HCT116 (cell line): ENCODE results near the gene ZNF264. TPM values are rescaled to one million over a fixed set of nuclear protein-coding genes. Genes with fewer than 3 reads are reported as not detected.

Experiments used
- ATAC-seq: fragments of 200-7000 bp; cut with Tn5 transposase; 2 replicates; pipeline ENCODE4 v1.9.1; 2020; ENCODE audit warnings: mild to moderate bottlenecking, moderate library complexity
- BruUV-seq: library from RNA; stranded (reverse); fragments of 400-500 nt; replicated peaks from 2 replicates; lab custom pipeline; 2021; lab: Mats Ljungman, UMichigan
- CTCF ChIA-PET: fragments of 300-600 bp; sonication (Branson Sonifier 250); formaldehyde crosslinking; loops from one replicate; lab custom pipeline; 2021; ENCODE audit warnings: antibody characterized with exemption; lab: Charles Lee
- POLR2A ChIA-PET: fragments of 300-600, 350-600 bp; sonication (Branson Sonifier 250); formaldehyde crosslinking; loops from one replicate; lab custom pipeline; 2021; ENCODE audit warnings: antibody characterized with exemption; lab: Charles Lee
- RAD21 ChIA-PET, 2 experiments: fragments of 300-600 bp; sonication (Branson Sonifier 250); formaldehyde crosslinking; loops; one replicate each; lab custom pipeline; 2023; ENCODE audit warnings: low total read pairs in 2 of 2; ENCODE audit not compliant: uncharacterized antibody in 2 of 2, unreplicated experiment in 2 of 2, low non-redundant PET in 1 of 2; lab: Charles Lee
- DNase-seq: peaks from one replicate; pipeline ENCODE4 v3.0.0-alpha.2; 2010; ENCODE audit warnings: low read depth, low spot score
- H2AFZ ChIP-seq: fragments of 200-600 bp; shearing (Covaris generic), sonication (generic); 2 replicates; pipeline ENCODE4 v1.6.1; 2017; ENCODE audit warnings: low read depth, mixed run types, mixed read lengths, antibody characterized with exemption, low read length; ENCODE audit not compliant: poor library complexity, severe bottlenecking
- H3K27ac ChIP-seq: 2 replicates; pipeline ENCODE4 v1.5.1; 2012; ENCODE audit warnings: low read depth, low read length
- H3K27me3 ChIP-seq: fragments of 200-600 bp; sonication (generic); 2 replicates; pipeline ENCODE4 v1.6.1; 2016; ENCODE audit warnings: mixed run types, low read length, mixed read lengths; ENCODE audit not compliant: insufficient read depth
- H3K36me3 ChIP-seq, 2 experiments: fragments of 200-500 bp in 1 of 2; fragments of 200-600 bp in 1 of 2; sonication (Bioruptor generic) in 1 of 2; sonication (generic) in 1 of 2; 2 replicates each; pipeline versions ENCODE4 v1.5.1 to v1.6.1; 2014 to 2016; ENCODE audit warnings: low read length in 2 of 2, inconsistent platforms in 1 of 2, mixed read lengths in 1 of 2, mixed run types in 1 of 2; ENCODE audit not compliant: insufficient read depth in 2 of 2, control insufficient read depth in 1 of 2
- H3K4me1 ChIP-seq, 2 experiments: fragments of 200-600 bp in 1 of 2; sonication (generic) in 1 of 2; 2 replicates each; pipeline versions ENCODE4 v1.5.1 to v1.6.1; 2012 to 2017; ENCODE audit warnings: low read length in 2 of 2, inconsistent platforms in 1 of 2, mild to moderate bottlenecking in 1 of 2, mixed read lengths in 1 of 2, mixed run types in 1 of 2, moderate library complexity in 1 of 2; ENCODE audit not compliant: insufficient read depth in 2 of 2, control insufficient read depth in 1 of 2
- H3K4me2 ChIP-seq: fragments of 200-600 bp; sonication (generic); 2 replicates; pipeline ENCODE4 v1.6.1; 2017; ENCODE audit warnings: mixed run types, low read length, mixed read lengths
- H3K4me3 ChIP-seq, 2 experiments: fragments of 200-600 bp in 1 of 2; sonication (generic) in 1 of 2; replicated peaks in 1 of 2; 2 replicates each; pipeline ENCODE4 v1.5.1; 2011 to 2016; ENCODE audit warnings: low read length in 2 of 2, control low read depth in 1 of 2, low read depth in 1 of 2, mild to moderate bottlenecking in 1 of 2, mixed read lengths in 1 of 2, mixed run types in 1 of 2
- H3K79me2 ChIP-seq: fragments of 200-600 bp; sonication (generic); 2 replicates; pipeline ENCODE4 v1.6.1; 2017; ENCODE audit warnings: mild to moderate bottlenecking, mixed run types, low read length, moderate library complexity, mixed read lengths; ENCODE audit not compliant: insufficient read depth
- H3K9ac ChIP-seq: fragments of 200-600 bp; sonication (generic); 2 replicates; pipeline ENCODE4 v1.6.1; 2016; ENCODE audit warnings: low read length, mixed read lengths
- H3K9me2 ChIP-seq: fragments of 200-600 bp; sonication (generic), shearing (Covaris generic); 2 replicates; pipeline ENCODE4 v1.6.1; 2017; ENCODE audit warnings: mixed run types, mild to moderate bottlenecking, moderate library complexity; ENCODE audit not compliant: insufficient read depth
- H3K9me3 ChIP-seq, 2 experiments: fragments of 200-500 bp in 1 of 2; fragments of 200-600 bp in 1 of 2; sonication (Bioruptor generic) in 1 of 2; sonication (generic) in 1 of 2; 2 replicates each; pipeline ENCODE4 v1.6.1; 2014 to 2017; ENCODE audit warnings: low read length in 2 of 2, mixed read lengths in 2 of 2, inconsistent platforms in 1 of 2, low read depth in 1 of 2, mild to moderate bottlenecking in 1 of 2, mixed run types in 1 of 2, moderate library complexity in 1 of 2; ENCODE audit not compliant: control insufficient read depth in 1 of 2, insufficient read depth in 1 of 2
- H4K20me1 ChIP-seq: fragments of 200-600 bp; sonication (generic), shearing (Covaris generic); 2 replicates; pipeline ENCODE4 v1.6.1; 2017; ENCODE audit warnings: mixed run types, mild to moderate bottlenecking, moderate library complexity; ENCODE audit not compliant: insufficient read depth
- CBX3 ChIP-seq: IDR thresholded peaks from 2 replicates; pipeline ENCODE4 v1.6.1; 2012; ENCODE audit warnings: low read depth
- CEBPB ChIP-seq: IDR thresholded peaks from 2 replicates; pipeline ENCODE4 v1.6.1; 2012; ENCODE audit warnings: low read depth
- EGR1 ChIP-seq: IDR thresholded peaks from 2 replicates; pipeline ENCODE4 v1.6.1; 2012; ENCODE audit warnings: low read depth
- ELF1 ChIP-seq: IDR thresholded peaks from 2 replicates; pipeline ENCODE4 v1.6.1; 2012; ENCODE audit warnings: low read depth, borderline replicate concordance
- EZH2phosphoT487 ChIP-seq: fragments of 200-600 bp; IDR thresholded peaks from 2 replicates; pipeline ENCODE4 v1.6.1; 2018; ENCODE audit warnings: antibody characterized with exemption, borderline replicate concordance
- JUND ChIP-seq: IDR thresholded peaks from 2 replicates; pipeline ENCODE4 v1.6.1; 2012
- POLR2A ChIP-seq: IDR thresholded peaks from 2 replicates; pipeline ENCODE4 v1.7.0; 2011; ENCODE audit warnings: borderline replicate concordance; ENCODE audit not compliant: insufficient read depth, insufficient read length; ENCODE audit errors: extremely low read depth
- POLR2AphosphoS5 ChIP-seq: IDR thresholded peaks from 2 replicates; pipeline ENCODE4 v1.6.1; 2011; ENCODE audit warnings: mild to moderate bottlenecking, low read depth, low read length, moderate library complexity
- SP1 ChIP-seq: IDR thresholded peaks from 2 replicates; pipeline ENCODE4 v1.6.1; 2012; ENCODE audit warnings: low read depth
- SRF ChIP-seq: IDR thresholded peaks from 2 replicates; pipeline ENCODE4 v1.6.1; 2012; ENCODE audit warnings: low read depth
- YY1 ChIP-seq: IDR thresholded peaks from 2 replicates; pipeline ENCODE4 v1.6.1; 2011; ENCODE audit warnings: low read length, low read depth, moderate library complexity, mild to moderate bottlenecking; ENCODE audit not compliant: insufficient replicate concordance; ENCODE audit errors: extremely low read depth
- ZFX ChIP-seq: fragments of 450-650 bp; IDR thresholded peaks from 2 replicates; pipeline ENCODE4 v1.6.1; 2017
- intact Hi-C: fragments of 100-400 bp; cut with micrococcal nuclease; formaldehyde crosslinking; loops from 2 replicates; pipeline ENCODE4 v1.10.0; 2022
- total RNA-seq: library from RNA; stranded (reverse); gene quantifications from one replicate; pipeline ENCODE4 v1.2.1, GENCODE V29; 2021; ENCODE audit not compliant: unreplicated experiment
- TF ChIP-seq, protein P1 (sequence below): IDR thresholded peaks from 2 replicates; pipeline ENCODE4 v1.6.1; 2012
- TF ChIP-seq, protein P2 (sequence below): IDR thresholded peaks from 2 replicates; pipeline ENCODE4 v1.6.1; 2012

ZNF264 gene
- total RNA-seq, 1 experiment from 2014 or later, result 30.3 TPM

DNA sequence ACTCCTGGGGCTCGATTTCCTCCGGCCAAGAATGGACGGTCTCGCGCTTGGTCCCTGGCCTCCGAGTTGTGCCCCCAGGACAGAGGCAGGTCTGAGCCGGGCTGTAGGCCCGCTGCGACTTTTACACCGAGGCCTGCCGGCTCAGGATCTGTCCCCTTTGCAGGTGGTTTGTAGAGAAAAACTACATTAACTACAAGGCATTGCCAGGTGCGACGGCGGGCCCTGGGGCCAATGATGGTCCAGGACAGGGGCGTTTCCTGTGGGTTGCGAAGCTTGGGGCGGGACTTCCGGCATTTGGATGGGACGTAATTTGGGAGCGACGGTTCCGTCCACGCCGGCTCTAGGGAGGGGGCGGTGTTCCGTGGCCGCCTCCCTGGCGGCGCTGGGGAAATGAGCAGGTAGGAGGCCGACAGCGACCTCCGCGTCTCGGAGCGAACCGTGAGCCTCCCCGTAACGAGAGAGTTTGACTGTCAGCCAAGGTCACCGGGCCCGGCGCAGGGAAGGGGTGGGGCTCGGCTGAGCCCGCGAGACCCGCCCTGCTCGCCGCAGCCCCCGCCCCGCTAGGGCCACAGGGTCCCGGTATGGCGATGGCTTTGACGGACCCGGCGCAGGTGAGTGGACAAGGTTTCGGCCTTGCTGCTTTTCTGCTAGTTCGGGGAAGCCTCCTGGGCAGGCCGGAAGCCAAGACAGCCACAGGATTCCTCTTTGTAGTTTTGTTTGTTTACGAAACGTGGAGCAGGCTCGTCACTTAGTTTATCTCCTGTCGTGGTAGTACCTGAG is 49.2 kb downstream of the ZNF264 start, which contains the start of gene ZNF805:
ZNF805 (plus strand) TSS at position 322 of the 780 bp plus-strand sequence; CDS start at position 582, 260 bp downstream.
- Histone ChIP-seq H3K4me3 (peak within 1 kb of the TSS; percentile 82 to 90), H2AFZ (no peak within 1 kb of the TSS), H3K4me2 (peak within 1 kb of the TSS; percentile 80), H3K9me2 (no peaks in the 10 kb centered on the region), H3K9ac (peak within 1 kb of the TSS; percentile 75), H3K4me1 (peaks cover 6 to 16% of the 10 kb centered on the region in 2 experiments; a peak in 3 of 4 replicates), H3K9me3 (no peaks in the 10 kb centered on the region), H3K27ac (peak within 1 kb of the TSS; percentile 81), H3K36me3 (peaks cover 0 to 2% of the 10 kb centered on the region in 2 experiments; a peak in 1 of 4 replicates), H4K20me1 (no peaks in the 10 kb centered on the region), H3K27me3 (no peaks in the 10 kb centered on the region), H3K79me2 (peaks cover 32% of the 10 kb centered on the region)
- ChIA-PET POLR2A (no interaction called here), CTCF (no interaction called here), RAD21 (no interaction called here)
- peak; percentile 84 for TF ChIP-seq SP1
- TF ChIP-seq, protein P1, sequence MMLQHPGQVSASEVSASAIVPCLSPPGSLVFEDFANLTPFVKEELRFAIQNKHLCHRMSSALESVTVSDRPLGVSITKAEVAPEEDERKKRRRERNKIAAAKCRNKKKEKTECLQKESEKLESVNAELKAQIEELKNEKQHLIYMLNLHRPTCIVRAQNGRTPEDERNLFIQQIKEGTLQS, result no peak
- no peak for TF ChIP-seq EZH2phosphoT487
- TF ChIP-seq CBX3, result no peak; the same call in 1 of the 2 replicates
- peak; percentile 58 for TF ChIP-seq POLR2A
- peak; percentile 92 for TF ChIP-seq SRF
- peak; percentile 59 for TF ChIP-seq ELF1
- TF ChIP-seq CEBPB, result no peak
- TF ChIP-seq POLR2AphosphoS5, result peak; percentile 62
- peak; percentile 56 for TF ChIP-seq ZFX
- peak; percentile 74 for TF ChIP-seq EGR1
- TF ChIP-seq, protein P2, sequence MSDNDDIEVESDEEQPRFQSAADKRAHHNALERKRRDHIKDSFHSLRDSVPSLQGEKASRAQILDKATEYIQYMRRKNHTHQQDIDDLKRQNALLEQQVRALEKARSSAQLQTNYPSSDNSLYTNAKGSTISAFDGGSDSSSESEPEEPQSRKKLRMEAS, result peak; percentile 90
- TF ChIP-seq YY1, result peak; percentile 21
- no peak for TF ChIP-seq JUND
- peak; percentile 94 for ATAC-seq
- intact Hi-C loops, result loop anchor here (1.0 kb wide), 1 partner anchor 40 kb away; the partner anchor contains the start of gene ZNF460
- TSS peak; percentile 52 for BruUV-seq
- DNase-seq, result peak; percentile 88
